AG04449 (cell line): ENCODE data around the gene HOXA9.

Experiments
- CTCF ChIA-PET: fragments of 350-600 bp; formaldehyde crosslinking; extraction: SDS; loops from one replicate; lab custom pipeline; 2021; ENCODE audit warnings: antibody characterized with exemption; lab: Yijun Ruan, JAX
- POLR2A ChIA-PET: fragments of 400-600, 350-600 bp; formaldehyde crosslinking; extraction: SDS; loops from one replicate; lab custom pipeline; 2020; ENCODE audit warnings: antibody characterized with exemption, inconsistent platforms; lab: Yijun Ruan, JAX
- DNase-seq: peaks from one replicate; pipeline ENCODE4 v3.0.0-alpha.2; 2010; ENCODE audit warnings: low read depth, low spot score
- H3K4me3 ChIP-seq: 2 replicates; pipeline ENCODE4 v1.5.1; 2011; ENCODE audit warnings: low read depth, mild to moderate bottlenecking, control low read depth, low read length
- TF ChIP-seq, protein P1 (sequence below): IDR thresholded peaks from one replicate; pipeline ENCODE4 v1.5.1; 2011; ENCODE audit warnings: mild to moderate bottlenecking, moderate library complexity, low read length, control low read depth, inconsistent platforms; ENCODE audit not compliant: insufficient read depth; ENCODE audit errors: missing control alignments

The HOXA9 gene

DNA sequence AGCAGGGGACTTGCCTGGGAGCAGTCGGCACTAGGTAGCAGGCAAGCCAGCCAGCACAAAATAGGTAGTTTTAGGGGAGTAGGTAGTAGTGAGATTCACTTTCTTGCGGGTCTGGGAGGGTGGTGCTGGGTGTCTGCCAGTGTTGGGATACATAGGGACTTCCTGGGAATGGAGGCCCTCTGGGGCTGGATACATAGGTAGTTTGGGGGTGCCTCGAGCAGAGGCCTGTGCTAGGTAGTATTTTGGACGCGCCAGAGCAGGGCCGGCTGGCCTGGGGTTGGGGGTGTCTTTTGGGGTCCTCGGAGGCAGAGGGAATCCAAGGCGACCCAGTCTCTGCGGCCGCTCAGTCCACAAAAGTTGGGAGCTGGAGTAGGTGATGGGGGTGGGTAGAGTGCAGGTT, 11.0 kb downstream of the HOXA9 start:
- POLR2A ChIA-PET, result no interaction called here
- H3K4me3 ChIP-seq, result no peak overlapping the region
- CTCF ChIA-PET, result interaction anchor here (0.9 to 4.9 kb wide), 3 partner anchors 9 to 22 kb away, joined by 3 to 38 read pairs (median 6); partner anchors contain the start of gene HOXA5
- TF ChIP-seq, protein P1, sequence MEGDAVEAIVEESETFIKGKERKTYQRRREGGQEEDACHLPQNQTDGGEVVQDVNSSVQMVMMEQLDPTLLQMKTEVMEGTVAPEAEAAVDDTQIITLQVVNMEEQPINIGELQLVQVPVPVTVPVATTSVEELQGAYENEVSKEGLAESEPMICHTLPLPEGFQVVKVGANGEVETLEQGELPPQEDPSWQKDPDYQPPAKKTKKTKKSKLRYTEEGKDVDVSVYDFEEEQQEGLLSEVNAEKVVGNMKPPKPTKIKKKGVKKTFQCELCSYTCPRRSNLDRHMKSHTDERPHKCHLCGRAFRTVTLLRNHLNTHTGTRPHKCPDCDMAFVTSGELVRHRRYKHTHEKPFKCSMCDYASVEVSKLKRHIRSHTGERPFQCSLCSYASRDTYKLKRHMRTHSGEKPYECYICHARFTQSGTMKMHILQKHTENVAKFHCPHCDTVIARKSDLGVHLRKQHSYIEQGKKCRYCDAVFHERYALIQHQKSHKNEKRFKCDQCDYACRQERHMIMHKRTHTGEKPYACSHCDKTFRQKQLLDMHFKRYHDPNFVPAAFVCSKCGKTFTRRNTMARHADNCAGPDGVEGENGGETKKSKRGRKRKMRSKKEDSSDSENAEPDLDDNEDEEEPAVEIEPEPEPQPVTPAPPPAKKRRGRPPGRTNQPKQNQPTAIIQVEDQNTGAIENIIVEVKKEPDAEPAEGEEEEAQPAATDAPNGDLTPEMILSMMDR, result no peak
- DNase-seq, result no peak

DNA sequence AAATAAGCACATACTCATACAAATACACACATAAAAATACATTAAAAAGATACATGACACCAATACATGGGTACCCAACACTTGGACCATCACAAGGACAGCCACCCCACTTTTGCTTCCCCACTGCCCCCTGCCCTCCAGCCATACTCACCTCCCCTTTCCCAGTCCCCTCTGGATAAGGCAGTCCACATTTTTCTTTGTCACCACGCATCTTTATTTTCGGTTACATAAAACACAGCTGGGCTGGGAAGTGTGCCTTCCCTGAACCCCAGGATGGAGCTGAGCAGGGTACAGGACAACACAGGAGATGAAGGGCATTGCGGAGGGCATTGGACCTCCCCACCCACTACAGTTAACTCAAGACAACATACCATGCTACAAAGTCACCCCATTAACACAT, 11.8 kb downstream of the HOXA9 start:
- DNase-seq, result no peak
- no peak overlapping the region for H3K4me3 ChIP-seq
- ChIA-PET CTCF (interaction anchor here (0.5 to 4.9 kb wide), 5 partner anchors 8 to 466 kb away, joined by 3 to 38 read pairs (median 6); partner anchors contain the start of gene HOXA5), POLR2A (no interaction called here)
- TF ChIP-seq, protein P1, result no peak

DNA sequence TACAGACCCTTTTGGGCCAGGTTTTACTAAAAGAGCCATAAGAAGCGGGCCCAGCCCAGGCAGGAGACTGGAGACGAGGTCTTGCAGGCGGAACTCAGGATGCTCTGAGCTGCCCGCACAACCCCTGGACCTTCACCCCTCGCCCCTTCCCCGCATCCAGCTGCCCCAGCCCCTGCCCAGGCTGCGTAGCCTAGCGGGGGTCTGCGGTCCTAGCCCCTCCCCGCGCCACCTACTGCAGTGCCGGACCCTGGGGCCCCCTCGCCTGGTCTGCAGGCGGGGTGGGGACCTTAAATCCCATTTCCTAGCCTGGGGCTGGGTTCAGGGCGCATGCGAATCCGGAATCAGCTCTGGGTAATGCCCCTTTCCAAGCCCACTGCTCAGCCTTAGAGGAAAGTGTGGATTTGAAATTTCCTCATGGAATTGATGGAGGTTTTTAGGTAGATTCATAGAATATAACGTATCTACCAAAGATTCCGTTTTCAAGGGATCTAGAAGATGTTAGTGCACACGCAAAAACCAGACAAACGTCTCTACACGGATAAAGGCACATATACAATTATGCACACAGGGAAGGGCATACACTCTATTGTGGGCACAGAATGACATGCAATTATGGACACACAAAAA, 12.4 kb downstream of the HOXA9 start:
- DNase-seq, result no peak
- ChIA-PET POLR2A (no interaction called here), CTCF (interaction anchor here (1.0 to 4.9 kb wide), 8 partner anchors 9 to 466 kb away, joined by 3 to 38 read pairs (median 5); partner anchors contain the start of genes HOXA5 and HOXA9)
- TF ChIP-seq, protein P1, result no peak
- peak overlapping the region; percentile 72 for H3K4me3 ChIP-seq

DNA sequence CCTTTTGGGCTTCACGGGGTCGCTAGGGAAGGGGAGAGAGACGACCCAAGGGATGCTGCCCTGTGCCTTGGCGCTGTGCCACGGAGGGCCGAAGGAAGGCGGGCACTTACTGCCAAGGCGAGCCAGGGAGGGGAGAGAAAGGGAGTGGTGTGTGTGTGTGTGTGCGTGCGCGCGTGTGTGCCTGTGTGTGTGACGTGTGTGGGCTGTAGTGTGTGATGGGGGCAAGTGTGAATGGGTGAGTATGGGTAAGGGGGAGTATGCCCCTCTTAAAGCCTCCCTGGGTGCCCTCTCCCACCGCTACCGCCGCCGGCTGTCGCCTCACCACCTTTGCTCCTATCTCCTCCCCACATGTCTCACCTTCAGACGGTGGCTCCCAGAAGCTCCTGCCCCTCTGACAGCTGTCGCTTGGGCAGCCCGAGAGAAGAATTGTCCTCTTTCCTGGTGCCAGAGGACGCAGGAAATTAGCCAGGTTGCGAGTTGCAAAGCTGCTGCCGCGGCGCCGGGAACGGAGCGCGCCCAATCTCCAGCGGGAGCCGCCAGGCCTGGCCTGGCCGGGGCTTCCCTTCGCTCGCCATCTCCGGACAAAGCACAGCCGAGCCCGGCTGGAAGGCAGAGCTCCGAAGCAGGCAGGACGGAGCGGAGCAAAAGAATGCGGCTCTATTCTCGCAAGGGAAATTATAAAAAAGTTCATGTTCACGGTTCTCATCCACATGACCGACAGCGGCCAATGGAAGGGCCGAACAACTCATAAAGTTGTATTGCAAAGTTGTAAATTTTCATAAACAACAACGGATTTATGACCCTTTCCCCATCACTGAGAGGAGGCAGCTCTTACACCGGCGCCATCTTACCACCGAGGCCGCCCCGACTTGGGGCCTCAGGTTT, 13.2 kb downstream of the HOXA9 start, which contains the start of gene HOXA3:
Gene HOXA3 (minus strand): TSS at position 653 of the 885 bp plus-strand sequence. CDS start 41,943 bp downstream, outside the sequence.
- POLR2A ChIA-PET, result interaction anchor here (0.9 to 1.7 kb wide), 3 partner anchors 9 to 21 kb away, joined by 4 to 6 read pairs (median 6); partner anchors contain the start of gene HOXA4

DNA sequence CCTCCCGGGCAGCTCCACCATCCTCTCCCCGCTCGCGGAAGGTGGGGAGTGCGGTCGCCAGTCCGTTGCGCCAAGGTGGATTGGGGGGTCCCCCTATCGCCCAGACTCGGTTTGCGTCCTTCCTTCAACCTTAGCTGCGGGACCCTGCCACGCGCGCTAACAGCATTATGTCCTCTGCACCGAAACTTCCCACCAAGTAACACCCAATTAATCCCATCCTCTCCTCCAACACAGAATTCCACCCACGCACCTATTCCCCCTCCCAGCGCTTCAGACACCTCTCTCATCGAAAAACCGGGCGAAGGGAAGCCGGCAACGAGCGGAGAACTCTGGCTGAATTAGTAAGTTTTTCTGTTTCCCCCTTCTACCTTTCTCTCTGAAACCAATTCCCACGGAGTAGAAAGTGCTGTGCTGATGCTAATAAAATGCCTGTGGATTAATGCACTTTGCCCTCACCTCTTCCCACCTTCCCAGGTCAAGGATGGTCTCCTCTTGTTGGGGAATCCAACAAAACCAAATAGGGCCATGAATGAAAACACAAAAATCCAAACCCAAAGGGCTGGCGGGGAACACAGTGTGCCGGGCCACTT, 13.9 kb downstream of the HOXA9 start:
- CTCF ChIA-PET, result interaction anchor here (0.7 to 4.7 kb wide), 20 partner anchors 7 to 1255 kb away, joined by 3 to 52 read pairs (median 4); partner anchors contain the start of genes HOXA4 and HOXA7
- peak overlapping the region; percentile 72 for H3K4me3 ChIP-seq
- TF ChIP-seq, protein P1, result peak; percentile 25
- no peak for DNase-seq
- POLR2A ChIA-PET, result interaction anchor here (0.9 to 1.7 kb wide), 4 partner anchors 7 to 21 kb away, joined by 3 to 6 read pairs (median 5); partner anchors contain the start of gene HOXA4

More for the DNA sequence above, 13.2 kb downstream of the HOXA9 start, which contains the start of gene HOXA3:
- peak within 1 kb of the TSS; percentile 72 for H3K4me3 ChIP-seq
- TF ChIP-seq, protein P1, result no peak
- DNase-seq, result no peak
- CTCF ChIA-PET, result interaction anchor here (0.8 to 4.7 kb wide), 14 partner anchors 6 to 465 kb away, joined by 3 to 52 read pairs (median 5); partner anchors contain the start of genes HOXA7 and HOXA9
